Measurements from ENCODE around the gene TMEM178B.

Gene TMEM178B

DNA sequence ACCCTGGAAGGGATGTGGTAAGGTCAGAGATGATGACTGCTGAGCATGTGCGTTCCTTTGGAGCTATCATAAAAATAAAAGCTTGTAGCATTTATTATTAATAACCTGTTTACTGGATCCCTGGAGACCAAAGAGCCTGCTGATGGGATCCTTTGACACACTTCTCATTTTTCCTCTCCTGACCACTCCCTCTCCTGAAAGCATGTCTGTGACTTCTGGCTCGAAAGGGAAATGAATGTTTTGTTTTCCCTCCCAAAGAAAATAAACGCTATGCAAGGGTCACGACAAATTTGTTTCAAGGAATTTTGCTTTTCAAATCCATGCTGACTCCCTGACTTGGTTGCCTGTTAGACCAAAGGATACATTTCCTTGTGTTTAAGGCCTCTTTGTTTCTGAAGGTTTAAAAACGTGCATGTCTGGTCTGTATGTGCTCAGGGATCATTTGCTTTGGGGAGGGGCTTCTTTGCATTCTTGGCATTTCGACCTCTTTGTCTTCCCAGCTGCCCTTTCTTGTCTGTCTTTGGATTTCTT lies 292.3 kb downstream of the TMEM178B start:
- Histone ChIP-seq H3K4me3 (replicated peaks; ENCODE audit: insufficient read depth, low read length) (no peak overlapping the region), H3K27me3 (ENCODE audit: insufficient read depth, poor library complexity, severe bottlenecking) (no peaks in the 10 kb centered on the region), H3K27ac (replicated peaks) (no peak overlapping the region)
- TF ChIP-seq SPI1 (IDR thresholded peaks at IDR 0.05; ENCODE audit: borderline replicate concordance, low read depth) (no peak), POLR2AphosphoS5 (IDR thresholded peaks at IDR 0.05; ENCODE audit: low read depth) (no peak)
- DNase-seq (ENCODE audit: low read depth in 1 of 2, low spot score in 1 of 2) = no peak

DNA sequence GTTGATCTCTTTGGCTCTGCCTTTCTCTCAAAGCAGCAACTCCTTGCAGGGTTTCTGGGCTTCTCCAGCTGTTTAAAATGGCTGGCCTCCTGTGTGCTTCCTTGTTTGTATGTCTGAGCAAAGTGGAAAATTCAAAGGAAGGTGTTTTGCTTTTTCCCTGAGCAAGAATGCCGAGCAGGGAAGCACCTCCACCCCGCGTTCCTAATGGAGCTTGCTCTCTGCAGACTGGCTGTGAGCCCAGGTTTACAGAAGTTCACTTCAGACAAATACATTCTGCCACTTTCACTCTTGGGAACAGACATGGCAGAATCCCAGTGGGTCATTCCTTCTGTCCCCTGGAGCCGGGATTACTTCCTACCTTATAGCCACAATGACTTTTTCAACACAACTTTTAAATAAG lies 295.6 kb downstream of the TMEM178B start:
- Histone ChIP-seq H3K27me3 (ENCODE audit: insufficient read depth, poor library complexity, severe bottlenecking) (no peaks in the 10 kb centered on the region), H3K27ac (replicated peaks) (no peak overlapping the region), H3K4me3 (replicated peaks; ENCODE audit: insufficient read depth, low read length) (no peak overlapping the region)
- no peak for DNase-seq (ENCODE audit: low read depth in 1 of 2, low spot score in 1 of 2)
- TF ChIP-seq, protein P1, sequence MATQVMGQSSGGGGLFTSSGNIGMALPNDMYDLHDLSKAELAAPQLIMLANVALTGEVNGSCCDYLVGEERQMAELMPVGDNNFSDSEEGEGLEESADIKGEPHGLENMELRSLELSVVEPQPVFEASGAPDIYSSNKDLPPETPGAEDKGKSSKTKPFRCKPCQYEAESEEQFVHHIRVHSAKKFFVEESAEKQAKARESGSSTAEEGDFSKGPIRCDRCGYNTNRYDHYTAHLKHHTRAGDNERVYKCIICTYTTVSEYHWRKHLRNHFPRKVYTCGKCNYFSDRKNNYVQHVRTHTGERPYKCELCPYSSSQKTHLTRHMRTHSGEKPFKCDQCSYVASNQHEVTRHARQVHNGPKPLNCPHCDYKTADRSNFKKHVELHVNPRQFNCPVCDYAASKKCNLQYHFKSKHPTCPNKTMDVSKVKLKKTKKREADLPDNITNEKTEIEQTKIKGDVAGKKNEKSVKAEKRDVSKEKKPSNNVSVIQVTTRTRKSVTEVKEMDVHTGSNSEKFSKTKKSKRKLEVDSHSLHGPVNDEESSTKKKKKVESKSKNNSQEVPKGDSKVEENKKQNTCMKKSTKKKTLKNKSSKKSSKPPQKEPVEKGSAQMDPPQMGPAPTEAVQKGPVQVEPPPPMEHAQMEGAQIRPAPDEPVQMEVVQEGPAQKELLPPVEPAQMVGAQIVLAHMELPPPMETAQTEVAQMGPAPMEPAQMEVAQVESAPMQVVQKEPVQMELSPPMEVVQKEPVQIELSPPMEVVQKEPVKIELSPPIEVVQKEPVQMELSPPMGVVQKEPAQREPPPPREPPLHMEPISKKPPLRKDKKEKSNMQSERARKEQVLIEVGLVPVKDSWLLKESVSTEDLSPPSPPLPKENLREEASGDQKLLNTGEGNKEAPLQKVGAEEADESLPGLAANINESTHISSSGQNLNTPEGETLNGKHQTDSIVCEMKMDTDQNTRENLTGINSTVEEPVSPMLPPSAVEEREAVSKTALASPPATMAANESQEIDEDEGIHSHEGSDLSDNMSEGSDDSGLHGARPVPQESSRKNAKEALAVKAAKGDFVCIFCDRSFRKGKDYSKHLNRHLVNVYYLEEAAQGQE (IDR thresholded peaks at IDR 0.05; ENCODE audit: insufficient replicate concordance, low read depth) = no peak
- TF ChIP-seq SPI1 (IDR thresholded peaks at IDR 0.05; ENCODE audit: borderline replicate concordance, low read depth) = no peak
- TF ChIP-seq, protein P2, sequence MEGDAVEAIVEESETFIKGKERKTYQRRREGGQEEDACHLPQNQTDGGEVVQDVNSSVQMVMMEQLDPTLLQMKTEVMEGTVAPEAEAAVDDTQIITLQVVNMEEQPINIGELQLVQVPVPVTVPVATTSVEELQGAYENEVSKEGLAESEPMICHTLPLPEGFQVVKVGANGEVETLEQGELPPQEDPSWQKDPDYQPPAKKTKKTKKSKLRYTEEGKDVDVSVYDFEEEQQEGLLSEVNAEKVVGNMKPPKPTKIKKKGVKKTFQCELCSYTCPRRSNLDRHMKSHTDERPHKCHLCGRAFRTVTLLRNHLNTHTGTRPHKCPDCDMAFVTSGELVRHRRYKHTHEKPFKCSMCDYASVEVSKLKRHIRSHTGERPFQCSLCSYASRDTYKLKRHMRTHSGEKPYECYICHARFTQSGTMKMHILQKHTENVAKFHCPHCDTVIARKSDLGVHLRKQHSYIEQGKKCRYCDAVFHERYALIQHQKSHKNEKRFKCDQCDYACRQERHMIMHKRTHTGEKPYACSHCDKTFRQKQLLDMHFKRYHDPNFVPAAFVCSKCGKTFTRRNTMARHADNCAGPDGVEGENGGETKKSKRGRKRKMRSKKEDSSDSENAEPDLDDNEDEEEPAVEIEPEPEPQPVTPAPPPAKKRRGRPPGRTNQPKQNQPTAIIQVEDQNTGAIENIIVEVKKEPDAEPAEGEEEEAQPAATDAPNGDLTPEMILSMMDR (IDR thresholded peaks at IDR 0.05; ENCODE audit: insufficient read depth, low read length) = no peak
- no peak for TF ChIP-seq POLR2AphosphoS5 (IDR thresholded peaks at IDR 0.05; ENCODE audit: low read depth)
- no peak for TF ChIP-seq GABPA (IDR thresholded peaks at IDR 0.05; ENCODE audit: low read depth)

DNA sequence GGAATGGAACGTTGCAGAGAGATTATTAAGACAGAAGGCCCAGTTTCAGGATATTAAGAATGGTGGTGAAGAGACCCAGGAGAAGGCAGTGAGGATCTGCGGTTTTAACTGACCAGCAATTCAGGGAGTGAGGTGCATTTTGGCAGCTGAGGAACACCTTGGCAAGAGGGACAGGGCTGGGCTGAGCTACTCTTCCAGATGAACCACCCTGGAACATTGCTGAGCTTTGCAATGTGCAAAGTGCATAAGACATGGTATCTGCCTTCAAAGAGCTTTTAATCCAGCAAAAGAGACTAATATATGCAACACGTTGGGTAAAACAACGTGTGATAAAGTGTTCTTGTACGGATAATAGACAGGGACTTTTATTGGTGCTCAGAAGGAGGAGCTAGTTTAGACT lies 296.3 kb downstream of the TMEM178B start:
- Histone ChIP-seq H3K27ac (replicated peaks) (no peak overlapping the region), H3K27me3 (ENCODE audit: insufficient read depth, poor library complexity, severe bottlenecking) (no peaks in the 10 kb centered on the region), H3K4me3 (replicated peaks; ENCODE audit: insufficient read depth, low read length) (no peak overlapping the region)
- TF ChIP-seq GABPA (IDR thresholded peaks at IDR 0.05; ENCODE audit: low read depth) = no peak
- TF ChIP-seq, protein P2 (IDR thresholded peaks at IDR 0.05; ENCODE audit: insufficient read depth, low read length) = no peak
- TF ChIP-seq SPI1 (IDR thresholded peaks at IDR 0.05; ENCODE audit: borderline replicate concordance, low read depth) = no peak
- TF ChIP-seq, protein P1 (IDR thresholded peaks at IDR 0.05; ENCODE audit: insufficient replicate concordance, low read depth) = no peak
- no peak for TF ChIP-seq POLR2AphosphoS5 (IDR thresholded peaks at IDR 0.05; ENCODE audit: low read depth)
- no peak for DNase-seq (ENCODE audit: low read depth in 1 of 2, low spot score in 1 of 2)

DNA sequence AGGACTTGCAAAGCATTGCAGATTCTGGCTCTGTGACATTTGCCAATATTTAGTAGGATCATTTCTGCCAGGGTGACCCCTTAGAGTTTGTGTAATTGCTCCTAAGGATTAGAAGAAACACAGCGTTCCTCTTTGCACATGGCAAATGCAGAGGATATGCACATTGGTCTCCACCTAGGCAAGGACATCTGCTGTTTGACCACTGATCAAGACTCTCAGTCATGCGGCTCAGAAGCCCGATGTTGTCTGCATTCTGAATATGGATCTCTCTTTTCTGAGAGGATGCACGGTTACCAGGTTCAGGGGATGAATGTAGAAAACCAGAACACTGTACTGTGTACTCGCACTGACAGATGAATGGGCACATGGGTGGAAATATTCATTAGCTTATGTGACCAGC lies 296.8 kb downstream of the TMEM178B start:
- TF ChIP-seq, protein P2 (IDR thresholded peaks at IDR 0.05; ENCODE audit: insufficient read depth, low read length) = no peak
- TF ChIP-seq, protein P1 (IDR thresholded peaks at IDR 0.05; ENCODE audit: insufficient replicate concordance, low read depth) = no peak
- TF ChIP-seq SPI1 (IDR thresholded peaks at IDR 0.05; ENCODE audit: borderline replicate concordance, low read depth) (no peak), POLR2AphosphoS5 (IDR thresholded peaks at IDR 0.05; ENCODE audit: low read depth) (no peak), GABPA (IDR thresholded peaks at IDR 0.05; ENCODE audit: low read depth) (no peak)

More for the DNA sequence above, 296.8 kb downstream of the TMEM178B start:
- DNase-seq (ENCODE audit: low read depth in 1 of 2, low spot score in 1 of 2) = no peak
- no peaks in the 10 kb centered on the region for H3K27me3 ChIP-seq (ENCODE audit: insufficient read depth, poor library complexity, severe bottlenecking)
- H3K27ac ChIP-seq (replicated peaks) = no peak overlapping the region
- no peak overlapping the region for H3K4me3 ChIP-seq (replicated peaks; ENCODE audit: insufficient read depth, low read length)
